Nephron progenitor cell (in vitro differentiated cells): ENCODE results near the gene RHCE.
"Not testable (repeated sequence)": the region's sequence is repeated elsewhere in the genome, so short reads cannot be mapped to it uniquely, and the experiment has no call there.

Source experiments
- DNase-seq: peaks from one replicate; pipeline ENCODE4 v3.0.0; 2021
- H3K27ac Mint-ChIP-seq: 2 replicates; pipeline ENCODE4 v1.8.0; 2021; ENCODE audit warnings: mild to moderate bottlenecking, moderate library complexity, mixed read lengths
- H3K27me3 Mint-ChIP-seq: 2 replicates; pipeline ENCODE4 v1.8.0; 2021; ENCODE audit warnings: mild to moderate bottlenecking, low read depth, mixed read lengths; ENCODE audit not compliant: poor library complexity
- H3K36me3 Mint-ChIP-seq: 2 replicates; pipeline ENCODE4 v1.8.0; 2021; ENCODE audit warnings: low read depth, mixed read lengths
- H3K4me1 Mint-ChIP-seq: 2 replicates; pipeline ENCODE4 v1.8.0; 2021; ENCODE audit warnings: mixed read lengths
- H3K4me3 Mint-ChIP-seq: 2 replicates; pipeline ENCODE4 v1.8.0; 2021; ENCODE audit warnings: mild to moderate bottlenecking, moderate library complexity, mixed read lengths
- H3K9me3 Mint-ChIP-seq: 2 replicates; pipeline ENCODE4 v1.8.0; 2021; ENCODE audit warnings: mild to moderate bottlenecking, moderate library complexity, mixed read lengths
- TF ChIP-seq, protein P1 (sequence below): fragments of 200-600 bp; sonication (generic); IDR thresholded peaks from 2 replicates; pipeline ENCODE4 v1.5.0; 2021; ENCODE audit warnings: antibody characterized with exemption

The RHCE gene

DNA sequence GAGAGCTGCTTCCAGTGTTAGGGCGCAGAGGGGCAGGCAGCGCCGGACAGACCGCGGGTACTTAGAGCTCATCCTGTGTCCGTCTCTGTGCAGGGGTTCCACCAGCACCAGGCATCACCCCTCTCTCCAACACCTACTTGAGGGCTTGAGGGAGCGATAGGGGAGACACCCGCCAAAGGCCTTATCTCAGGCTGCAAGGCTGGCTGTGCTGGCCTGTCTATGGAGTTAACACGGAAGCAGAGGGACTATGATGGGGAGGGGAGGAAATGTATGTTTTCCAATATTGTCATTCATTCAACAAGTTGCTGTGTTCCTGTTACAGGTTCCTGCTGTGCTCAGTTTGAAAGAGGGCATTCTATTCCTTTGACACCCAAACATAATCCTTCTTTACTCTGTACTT lies at the start of gene RHCE:
RHCE (minus strand) TSS at position 111 of the 400 bp plus-strand sequence; CDS start at position 72, 39 bp downstream.
- H3K4me1 Mint-ChIP-seq, H3K9me3 Mint-ChIP-seq, H3K27ac Mint-ChIP-seq, H3K36me3 Mint-ChIP-seq, DNase-seq, H3K4me3 Mint-ChIP-seq: not testable (repeated sequence)
- peaks cover 20% of the 10 kb centered on the region for H3K27me3 Mint-ChIP-seq

- peaks cover 52% of the 10 kb centered on the region for H3K36me3 Mint-ChIP-seq
- no peaks in the 10 kb centered on the region for H3K4me1 Mint-ChIP-seq
- DNase-seq = no peak
- H3K9me3 Mint-ChIP-seq = no peaks in the 10 kb centered on the region
- peaks cover 5% of the 10 kb centered on the region for H3K27me3 Mint-ChIP-seq
- no peak overlapping the region for H3K27ac Mint-ChIP-seq
- TF ChIP-seq, protein P1, sequence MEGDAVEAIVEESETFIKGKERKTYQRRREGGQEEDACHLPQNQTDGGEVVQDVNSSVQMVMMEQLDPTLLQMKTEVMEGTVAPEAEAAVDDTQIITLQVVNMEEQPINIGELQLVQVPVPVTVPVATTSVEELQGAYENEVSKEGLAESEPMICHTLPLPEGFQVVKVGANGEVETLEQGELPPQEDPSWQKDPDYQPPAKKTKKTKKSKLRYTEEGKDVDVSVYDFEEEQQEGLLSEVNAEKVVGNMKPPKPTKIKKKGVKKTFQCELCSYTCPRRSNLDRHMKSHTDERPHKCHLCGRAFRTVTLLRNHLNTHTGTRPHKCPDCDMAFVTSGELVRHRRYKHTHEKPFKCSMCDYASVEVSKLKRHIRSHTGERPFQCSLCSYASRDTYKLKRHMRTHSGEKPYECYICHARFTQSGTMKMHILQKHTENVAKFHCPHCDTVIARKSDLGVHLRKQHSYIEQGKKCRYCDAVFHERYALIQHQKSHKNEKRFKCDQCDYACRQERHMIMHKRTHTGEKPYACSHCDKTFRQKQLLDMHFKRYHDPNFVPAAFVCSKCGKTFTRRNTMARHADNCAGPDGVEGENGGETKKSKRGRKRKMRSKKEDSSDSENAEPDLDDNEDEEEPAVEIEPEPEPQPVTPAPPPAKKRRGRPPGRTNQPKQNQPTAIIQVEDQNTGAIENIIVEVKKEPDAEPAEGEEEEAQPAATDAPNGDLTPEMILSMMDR = no peak
- no peak overlapping the region for H3K4me3 Mint-ChIP-seq
Measured at GRCh38 chr1:25469177-25469576, 48.6 kb upstream of the RHCE start.

- no peak for DNase-seq
- Mint-ChIP-seq H3K27ac (no peak overlapping the region), H3K9me3 (no peaks in the 10 kb centered on the region), H3K4me3 (no peak overlapping the region), H3K4me1 (no peaks in the 10 kb centered on the region), H3K27me3 (peaks cover 5% of the 10 kb centered on the region), H3K36me3 (peaks cover 63% of the 10 kb centered on the region)
- TF ChIP-seq, protein P1 = no peak
Measured at GRCh38 chr1:25468033-25468432, 47.4 kb upstream of the RHCE start.

GRCh38 chr1:25467616-25468015 lies 47.0 kb upstream of the RHCE start:
- H3K36me3 Mint-ChIP-seq = peaks cover 65% of the 10 kb centered on the region
- TF ChIP-seq, protein P1 = no peak
- H3K4me1 Mint-ChIP-seq = no peaks in the 10 kb centered on the region
- H3K9me3 Mint-ChIP-seq = no peaks in the 10 kb centered on the region
- no peak overlapping the region for H3K27ac Mint-ChIP-seq
- peaks cover 5% of the 10 kb centered on the region for H3K27me3 Mint-ChIP-seq
- no peak overlapping the region for H3K4me3 Mint-ChIP-seq
- no peak for DNase-seq

- no peak for DNase-seq
- Mint-ChIP-seq H3K4me3 (no peak overlapping the region), H3K4me1 (no peaks in the 10 kb centered on the region), H3K27ac (no peak overlapping the region), H3K9me3 (no peaks in the 10 kb centered on the region), H3K27me3 (peaks cover 5% of the 10 kb centered on the region), H3K36me3 (peaks cover 65% of the 10 kb centered on the region)
- TF ChIP-seq, protein P1 = no peak
Measured at GRCh38 chr1:25467193-25467592, 46.6 kb upstream of the RHCE start.

GRCh38 chr1:25462732-25463131 lies 42.1 kb upstream of the RHCE start:
- H3K27ac Mint-ChIP-seq = no peak overlapping the region
- peaks cover 75% of the 10 kb centered on the region for H3K36me3 Mint-ChIP-seq
- peaks cover 13% of the 10 kb centered on the region for H3K4me1 Mint-ChIP-seq
- no peak for DNase-seq
- H3K9me3 Mint-ChIP-seq = no peaks in the 10 kb centered on the region
- TF ChIP-seq, protein P1 = no peak
- H3K27me3 Mint-ChIP-seq = no peaks in the 10 kb centered on the region
- H3K4me3 Mint-ChIP-seq = no peak overlapping the region
